ENCODE measurements around the gene ELAVL1.
"Not testable (repeated sequence)": the region's sequence is repeated elsewhere in the genome, so short reads cannot be mapped to it uniquely, and the experiment has no call there.

ELAVL1 gene

GRCh38 chr19:8005534-8006256 lies at the start of gene ELAVL1:
ELAVL1 (minus strand) TSS chr19:8005641; CDS start chr19:7991815, 13,826 bp downstream.
- DNase-seq, result peak; percentile 89 to 91

GRCh38 chr19:8054169-8054568 lies 48.7 kb upstream of the ELAVL1 start:
- DNase-seq, result no peak

GRCh38 chr19:8052464-8052859 lies 47.0 kb upstream of the ELAVL1 start, which contains the start of gene CCL25:
CCL25 (plus strand) TSS chr19:8052760; CDS start chr19:8053050, 290 bp downstream.
- DNase-seq, result no peak

GRCh38 chr19:8050274-8051096 lies 45.0 kb upstream of the ELAVL1 start:
- DNase-seq, result peak; percentile 89 to 96

GRCh38 chr19:8046569-8047165 lies 41.2 kb upstream of the ELAVL1 start:
- no peak for DNase-seq

- DNase-seq, result no peak
Observed at GRCh38 chr19:8045872-8046568, 40.6 kb upstream of the ELAVL1 start.

GRCh38 chr19:8044018-8044417 lies 38.6 kb upstream of the ELAVL1 start:
- DNase-seq, result no peak

- no peak for DNase-seq
Observed at GRCh38 chr19:8042900-8043299, 37.5 kb upstream of the ELAVL1 start.

GRCh38 chr19:8041531-8041931 lies 36.1 kb upstream of the ELAVL1 start:
- DNase-seq, result no peak

- no peak for DNase-seq
Observed at GRCh38 chr19:8039231-8039630, 33.8 kb upstream of the ELAVL1 start.

GRCh38 chr19:8038815-8039214 lies 33.4 kb upstream of the ELAVL1 start:
- no peak for DNase-seq

GRCh38 chr19:8036434-8037099 lies 31.1 kb upstream of the ELAVL1 start:
- DNase-seq, result no peak

- DNase-seq, result no peak
Observed at GRCh38 chr19:8034178-8034525, 28.7 kb upstream of the ELAVL1 start.

- not testable (repeated sequence) for DNase-seq
Observed at GRCh38 chr19:8033287-8034177, 28.1 kb upstream of the ELAVL1 start.

GRCh38 chr19:8030960-8031359 lies 25.5 kb upstream of the ELAVL1 start:
- no peak for DNase-seq

- DNase-seq, result no peak
Observed at GRCh38 chr19:8028951-8029491, 23.6 kb upstream of the ELAVL1 start.

- DNase-seq, result no peak
Observed at GRCh38 chr19:8025316-8025715, 19.9 kb upstream of the ELAVL1 start.

- DNase-seq, result not testable (repeated sequence)
Observed at GRCh38 chr19:8024256-8024655, 18.8 kb upstream of the ELAVL1 start.

GRCh38 chr19:8023371-8023770 lies 17.9 kb upstream of the ELAVL1 start:
- no peak for DNase-seq

GRCh38 chr19:8022275-8022674 lies 16.8 kb upstream of the ELAVL1 start:
- DNase-seq, result no peak

- no peak for DNase-seq
Observed at GRCh38 chr19:8021374-8021773, 15.9 kb upstream of the ELAVL1 start.

All from CD4-positive, alpha-beta T cell treated with Interleukin-4 for 1 hour (primary cell).